ENCODE measurements around the gene ADAMTS18. TPM values are rescaled to one million over a fixed set of nuclear protein-coding genes. Genes with fewer than 3 reads are reported as not detected.

The ADAMTS18 gene
- total and polyA plus RNA-seq, 4 donors = under 0.01 to 0.17 TPM; not detected in 2

- 46% methylated on average over 5 of the region's 5 CpGs for WGBS
- H3K9me3 ChIP-seq (ENCODE audit: control insufficient read depth in 4 of 4, low read length in 3 of 4) = no peaks in the 10 kb centered on the region
- no peaks in the 10 kb centered on the region for H3K36me3 ChIP-seq (ENCODE audit: control insufficient read depth in 4 of 4, insufficient read depth in 3 of 4, low read depth in 1 of 4, low read length in 3 of 4)
- no peak for DNase-seq (ENCODE audit: low spot score)
- H3K27ac ChIP-seq (ENCODE audit: low read depth in 1 of 2, low read length in 2 of 2) = no peak overlapping the region
- no peak overlapping the region for H3K4me3 ChIP-seq (ENCODE audit: low read depth in 1 of 3, low read length in 3 of 3)
- no peak overlapping the region for H3K9ac ChIP-seq (ENCODE audit: low read depth in 1 of 2, low read length in 2 of 2)
- TF ChIP-seq HNF4G (IDR thresholded peaks at IDR 0.05) = no peak
- no peak for TF ChIP-seq FOXA1 (IDR thresholded peaks at IDR 0.05)
- TF ChIP-seq CTCF (IDR thresholded peaks at IDR 0.05; ENCODE audit: low read depth, low read length, missing input control) = no peak
- TF ChIP-seq, protein P1, sequence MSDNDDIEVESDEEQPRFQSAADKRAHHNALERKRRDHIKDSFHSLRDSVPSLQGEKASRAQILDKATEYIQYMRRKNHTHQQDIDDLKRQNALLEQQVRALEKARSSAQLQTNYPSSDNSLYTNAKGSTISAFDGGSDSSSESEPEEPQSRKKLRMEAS (IDR thresholded peaks at IDR 0.05) = no peak
- TF ChIP-seq GABPA (IDR thresholded peaks at IDR 0.05 in 1 of 2, conservative IDR thresholded peaks at IDR 0.05 in 1 of 2) = no peak
- TF ChIP-seq RAD21 (IDR thresholded peaks at IDR 0.05) = no peak
- no peak for TF ChIP-seq SP1 (IDR thresholded peaks at IDR 0.05)
- TF ChIP-seq RXRA (IDR thresholded peaks at IDR 0.05) = no peak
- TF ChIP-seq HNF4A (conservative IDR thresholded peaks at IDR 0.05) = no peak
- no peak for TF ChIP-seq JUND (IDR thresholded peaks at IDR 0.05)
- TF ChIP-seq EGR1 (IDR thresholded peaks at IDR 0.05; ENCODE audit: low read depth in 2 of 2) = no peak
- no peak for TF ChIP-seq ZBTB33 (IDR thresholded peaks at IDR 0.05)
- no peak for TF ChIP-seq ATF3 (IDR thresholded peaks at IDR 0.05)
- peaks cover 0 to 4% (median 0%) of the 10 kb centered on the region in 4 donors for H3K27me3 ChIP-seq (ENCODE audit: control insufficient read depth in 4 of 4, insufficient read depth in 4 of 4, low read length in 3 of 4)
- no peaks in the 10 kb centered on the region for H3K4me1 ChIP-seq (ENCODE audit: control insufficient read depth in 4 of 4, insufficient read depth in 4 of 4, low read length in 3 of 4)
These were observed 104.3 kb downstream of the ADAMTS18 start for GRCh38 chr16:77330332-77331042.

- H3K9ac ChIP-seq (ENCODE audit: low read depth in 1 of 2, low read length in 2 of 2) = no peak overlapping the region
- WGBS = 68% methylated on average over 4 of the region's 4 CpGs
- no peaks in the 10 kb centered on the region for H3K36me3 ChIP-seq (ENCODE audit: control insufficient read depth in 4 of 4, insufficient read depth in 3 of 4, low read depth in 1 of 4, low read length in 3 of 4)
- no peak for TF ChIP-seq RXRA (IDR thresholded peaks at IDR 0.05)
- no peak for TF ChIP-seq FOXA1 (IDR thresholded peaks at IDR 0.05)
- TF ChIP-seq CTCF (IDR thresholded peaks at IDR 0.05; ENCODE audit: low read depth, low read length, missing input control) = no peak
- TF ChIP-seq YY1 (IDR thresholded peaks at IDR 0.05) = no peak
- TF ChIP-seq NR2F2 (IDR thresholded peaks at IDR 0.05) = no peak
- no peak for TF ChIP-seq JUND (IDR thresholded peaks at IDR 0.05)
- TF ChIP-seq HNF4A (conservative IDR thresholded peaks at IDR 0.05) = no peak
- peaks cover 0 to 4% (median 0%) of the 10 kb centered on the region in 4 donors for H3K27me3 ChIP-seq (ENCODE audit: control insufficient read depth in 4 of 4, insufficient read depth in 4 of 4, low read length in 3 of 4)
- no peak overlapping the region for H3K4me3 ChIP-seq (ENCODE audit: low read depth in 1 of 3, low read length in 3 of 3)
- DNase-seq (ENCODE audit: low spot score) = no peak
- no peaks in the 10 kb centered on the region for H3K9me3 ChIP-seq (ENCODE audit: control insufficient read depth in 4 of 4, low read length in 3 of 4)
- H3K27ac ChIP-seq (ENCODE audit: low read depth in 1 of 2, low read length in 2 of 2) = no peak overlapping the region
- H3K4me1 ChIP-seq (ENCODE audit: control insufficient read depth in 4 of 4, insufficient read depth in 4 of 4, low read length in 3 of 4) = no peaks in the 10 kb centered on the region
These were observed 106.1 kb downstream of the ADAMTS18 start for GRCh38 chr16:77328768-77329167.

Measured in liver (tissue), 9 donors.